Measurements from ENCODE around the gene ZMYND8.

ZMYND8 gene

GRCh38 chr20:47317127-47317895 lies 39.2 kb downstream of the ZMYND8 start:
- TF ChIP-seq GATA2 (IDR thresholded peaks at IDR 0.05; ENCODE audit: low read depth, low read length) = no peak
- no peak for TF ChIP-seq GATA3 (IDR thresholded peaks at IDR 0.05; ENCODE audit: low read depth, low read length)

DNA sequence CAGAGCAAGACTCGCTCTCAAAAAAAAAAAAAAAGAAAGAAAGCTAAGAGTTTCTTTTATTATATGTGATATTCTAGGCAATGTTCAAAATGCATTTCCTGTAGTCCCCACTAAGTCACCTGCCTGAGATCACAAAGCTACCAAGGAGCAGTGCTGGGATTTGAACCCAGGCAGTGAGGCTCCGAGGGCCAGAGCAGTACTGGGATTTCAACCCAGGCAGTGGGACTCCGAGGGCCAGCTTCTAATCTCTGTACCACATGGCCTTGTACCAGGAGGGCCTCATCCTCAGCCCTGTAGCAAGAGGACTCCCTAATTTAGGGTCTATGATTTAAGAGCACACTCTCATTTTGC lies 39.7 kb downstream of the ZMYND8 start:
- TF ChIP-seq GATA2 (IDR thresholded peaks at IDR 0.05; ENCODE audit: low read depth, low read length) = no peak
- no peak for TF ChIP-seq GATA3 (IDR thresholded peaks at IDR 0.05; ENCODE audit: low read depth, low read length)

DNA sequence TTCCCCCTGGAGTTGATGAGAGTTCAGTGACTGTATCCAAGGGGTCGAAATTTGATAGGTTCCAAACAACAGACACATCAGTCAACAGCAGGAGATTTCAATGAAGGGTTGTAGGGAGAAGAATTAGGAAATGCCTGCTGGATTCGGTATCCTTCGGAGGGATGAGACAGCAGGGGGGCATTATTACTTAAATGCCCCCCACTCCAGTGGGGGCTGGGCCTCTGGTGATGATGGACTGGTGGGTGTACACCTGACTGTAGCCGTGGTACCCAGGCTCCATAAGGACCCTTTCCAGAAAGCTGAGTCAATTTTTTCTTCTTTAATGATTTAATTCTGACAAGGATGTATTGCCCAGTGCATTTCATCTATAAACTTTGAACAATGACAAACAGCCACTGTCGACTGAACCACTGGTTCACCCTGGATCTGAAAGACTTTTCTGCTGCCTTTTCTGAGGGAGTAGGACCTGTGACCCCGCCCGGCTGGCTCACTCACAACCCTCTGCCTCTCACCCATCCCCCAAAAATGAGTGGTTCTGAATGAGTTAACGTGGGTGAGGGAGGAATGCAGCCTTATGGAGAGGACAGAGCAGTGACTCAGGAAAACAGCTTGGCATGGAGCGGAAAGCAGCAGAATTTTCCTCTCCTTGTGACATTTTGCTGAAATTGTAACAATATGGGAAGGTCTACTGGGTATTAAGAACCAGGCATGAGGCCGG lies 41.0 kb downstream of the ZMYND8 start:
- TF ChIP-seq GATA2 (IDR thresholded peaks at IDR 0.05; ENCODE audit: low read depth, low read length) = no peak
- TF ChIP-seq GATA3 (IDR thresholded peaks at IDR 0.05; ENCODE audit: low read depth, low read length) = no peak

- TF ChIP-seq GATA2 (IDR thresholded peaks at IDR 0.05; ENCODE audit: low read depth, low read length) (no peak), GATA3 (IDR thresholded peaks at IDR 0.05; ENCODE audit: low read depth, low read length) (no peak)
Observed at GRCh38 chr20:47314647-47315338, 41.7 kb downstream of the ZMYND8 start.

GRCh38 chr20:47311967-47312681 lies 44.4 kb downstream of the ZMYND8 start:
- TF ChIP-seq GATA3 (IDR thresholded peaks at IDR 0.05; ENCODE audit: low read depth, low read length) = no peak
- TF ChIP-seq GATA2 (IDR thresholded peaks at IDR 0.05; ENCODE audit: low read depth, low read length) = no peak

GRCh38 chr20:47311211-47311610 lies 45.3 kb downstream of the ZMYND8 start:
- TF ChIP-seq GATA3 (IDR thresholded peaks at IDR 0.05; ENCODE audit: low read depth, low read length) (no peak), GATA2 (IDR thresholded peaks at IDR 0.05; ENCODE audit: low read depth, low read length) (no peak)

GRCh38 chr20:47310729-47311128 lies 45.8 kb downstream of the ZMYND8 start:
- TF ChIP-seq GATA3 (IDR thresholded peaks at IDR 0.05; ENCODE audit: low read depth, low read length) (no peak), GATA2 (IDR thresholded peaks at IDR 0.05; ENCODE audit: low read depth, low read length) (no peak)

DNA sequence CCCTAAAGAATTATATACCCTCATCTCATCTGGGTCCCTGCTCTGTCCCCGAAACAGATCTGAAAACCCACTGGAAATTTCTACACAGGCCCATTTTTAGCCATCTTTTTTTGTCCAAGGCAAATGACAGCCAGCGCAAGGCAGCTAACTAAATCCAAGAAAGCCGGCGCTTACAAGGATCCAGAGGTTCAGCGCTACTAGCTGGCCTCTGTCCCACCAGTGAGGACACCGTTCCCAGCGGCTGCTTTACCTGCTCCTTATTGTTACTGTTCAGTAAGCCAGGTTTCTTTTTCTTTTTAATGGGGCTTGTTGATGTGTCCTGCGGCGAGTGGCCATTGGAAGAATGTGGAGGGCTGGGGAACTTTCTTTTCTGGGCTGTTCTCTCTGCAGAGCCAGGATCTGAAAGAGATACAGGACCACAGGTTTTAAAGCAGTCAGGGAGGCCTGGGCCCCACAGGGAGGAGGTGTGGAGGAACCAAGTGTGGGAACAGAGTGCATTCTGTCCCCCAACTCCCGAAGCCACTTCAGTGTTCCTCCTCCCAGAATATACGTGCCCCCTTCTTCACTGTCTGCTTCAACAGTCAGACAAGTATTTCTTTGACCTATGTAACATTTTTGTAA lies 46.6 kb downstream of the ZMYND8 start:
- TF ChIP-seq GATA2 (IDR thresholded peaks at IDR 0.05; ENCODE audit: low read depth, low read length) = no peak
- no peak for TF ChIP-seq GATA3 (IDR thresholded peaks at IDR 0.05; ENCODE audit: low read depth, low read length)

DNA sequence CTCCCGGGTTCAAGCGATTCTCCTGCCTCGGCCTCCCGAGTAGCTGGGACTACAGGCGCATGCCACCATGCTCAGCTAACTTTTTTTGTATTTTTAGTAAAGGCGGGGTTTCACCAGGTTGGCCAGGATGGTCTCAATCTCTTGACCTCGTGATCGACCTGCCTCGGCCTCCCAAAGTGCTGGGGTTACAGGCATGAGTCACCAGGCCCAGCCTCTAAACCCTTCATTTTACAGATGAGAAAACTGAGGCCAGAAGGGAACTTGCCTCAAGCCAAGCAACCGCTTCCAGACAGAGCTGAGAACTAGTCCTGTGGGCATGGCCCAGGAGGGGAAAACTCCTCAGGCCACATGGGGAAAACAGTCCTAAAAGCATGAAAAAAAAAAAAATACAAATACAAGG lies 47.1 kb downstream of the ZMYND8 start:
- TF ChIP-seq GATA3 (IDR thresholded peaks at IDR 0.05; ENCODE audit: low read depth, low read length) (no peak), GATA2 (IDR thresholded peaks at IDR 0.05; ENCODE audit: low read depth, low read length) (no peak)

DNA sequence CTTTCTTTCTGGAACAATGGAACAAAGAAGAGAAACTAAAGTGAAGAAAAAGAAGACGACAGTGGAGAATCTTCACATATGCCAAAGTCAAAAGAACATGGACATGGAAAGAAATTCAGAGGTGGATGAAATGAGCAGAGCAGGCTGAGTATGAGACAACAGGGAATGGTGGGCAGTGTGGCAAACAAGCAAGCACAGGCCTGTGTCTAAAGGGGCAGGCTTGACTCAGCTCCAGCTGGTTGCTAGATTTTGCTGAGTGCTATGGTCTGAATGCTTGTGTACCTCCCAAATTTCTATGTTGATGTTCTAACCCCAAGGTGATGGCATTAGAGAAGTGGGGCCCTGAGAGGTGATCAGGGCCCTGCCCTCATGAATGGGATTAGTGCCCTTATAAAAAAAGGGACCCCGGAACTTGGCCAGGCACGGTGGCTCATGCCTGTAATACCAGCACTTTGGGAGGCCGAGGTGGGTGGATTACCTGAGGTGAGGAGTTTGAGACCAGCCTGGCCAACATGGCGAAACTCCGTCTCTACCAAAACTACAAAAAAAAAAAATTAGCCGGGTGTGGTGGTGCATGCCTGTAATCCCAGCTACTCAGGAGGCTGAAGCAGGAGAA lies 49.6 kb downstream of the ZMYND8 start:
- no peak for TF ChIP-seq GATA3 (IDR thresholded peaks at IDR 0.05; ENCODE audit: low read depth, low read length)
- TF ChIP-seq GATA2 (IDR thresholded peaks at IDR 0.05; ENCODE audit: low read depth, low read length) = no peak

- no peak for TF ChIP-seq GATA3 (IDR thresholded peaks at IDR 0.05; ENCODE audit: low read depth, low read length)
- TF ChIP-seq GATA2 (IDR thresholded peaks at IDR 0.05; ENCODE audit: low read depth, low read length) = no peak
Observed at GRCh38 chr20:47306095-47306494, 50.4 kb downstream of the ZMYND8 start.

DNA sequence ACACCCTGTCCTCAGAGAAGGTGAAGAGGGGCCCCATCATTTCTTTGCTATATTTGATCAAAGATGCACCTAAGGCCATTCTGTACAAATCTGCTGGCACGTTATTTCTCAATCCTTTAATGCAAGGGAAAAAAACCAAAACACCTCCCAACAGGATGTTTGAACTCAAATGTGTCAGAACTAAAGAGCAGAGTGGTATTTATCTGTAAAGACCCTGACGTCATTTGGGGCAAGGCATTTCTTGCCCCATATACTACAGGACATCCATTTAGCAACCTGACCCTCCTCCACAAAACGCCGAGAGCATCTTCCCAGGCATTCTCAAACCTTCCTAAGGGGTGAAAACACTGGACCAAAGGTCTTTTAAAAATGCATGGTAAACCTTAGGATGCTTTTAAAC lies 50.8 kb downstream of the ZMYND8 start:
- no peak for TF ChIP-seq GATA2 (IDR thresholded peaks at IDR 0.05; ENCODE audit: low read depth, low read length)
- no peak for TF ChIP-seq GATA3 (IDR thresholded peaks at IDR 0.05; ENCODE audit: low read depth, low read length)

- TF ChIP-seq GATA2 (IDR thresholded peaks at IDR 0.05; ENCODE audit: low read depth, low read length) (no peak), GATA3 (IDR thresholded peaks at IDR 0.05; ENCODE audit: low read depth, low read length) (no peak)
Observed at GRCh38 chr20:47304287-47304686, 52.2 kb downstream of the ZMYND8 start.

All from SH-SY5Y (cell line).